Colonic mucosa (tissue), 4 donors: ENCODE results near the gene BFSP1. TPM values are rescaled to one million over a fixed set of nuclear protein-coding genes. Genes with fewer than 3 reads are reported as not detected.

ENCODE experiments used
- DNase-seq: peaks from one replicate; pipeline ENCODE4 v3.0.0-alpha.2; 2020
- H3K27ac ChIP-seq: fragments of 200-600 bp; one replicate; pipeline ENCODE4 v1.8.0; 2021
- H3K27me3 ChIP-seq: fragments of 200-600 bp; one replicate; pipeline ENCODE4 v1.8.0; 2021
- H3K36me3 ChIP-seq: fragments of 200-600 bp; one replicate; pipeline ENCODE4 v1.8.0; 2021
- H3K4me1 ChIP-seq: fragments of 200-600 bp; one replicate; pipeline ENCODE4 v1.8.0; 2021; ENCODE audit warnings: mild to moderate bottlenecking
- H3K4me3 ChIP-seq: fragments of 200-600 bp; one replicate; pipeline ENCODE4 v1.8.0; 2021
- H3K9ac ChIP-seq, 2 donors: one replicate each; pipeline ENCODE4 v1.7.0; 2013; ENCODE audit warnings: control low read depth in 2 of 2, low read depth in 2 of 2, low read length in 2 of 2
- H3K9me3 ChIP-seq: fragments of 200-600 bp; one replicate; pipeline ENCODE4 v1.8.0; 2021
- CTCF ChIP-seq: fragments of 200-600 bp; IDR thresholded peaks from one replicate; pipeline ENCODE4 v1.8.0; 2022; ENCODE audit warnings: antibody characterized with exemption, mild to moderate bottlenecking
- intact Hi-C: fragments of 100-400 bp; cut with DNase I; formaldehyde crosslinking; loops from one replicate; pipeline ENCODE4 v1.14.1; 2022
- total RNA-seq, 2 donors: library from RNA; stranded (reverse); fragmentation: NEBNext Ultra II Directional in 1 of 2; extraction: Animal tissue kit (Norgen Biotek cat#: 25700) in 1 of 2; gene quantifications; one replicate each; pipeline ENCODE4 v1.2.1, GENCODE V29; 2021
- donor health status: healthy.
- donor health status: DM: no; HTN: no; CAD: no.
- donor health status: DM: no; HTN: no; CAD: no.

BFSP1 gene
- total RNA-seq, 2 donors from 2014 or later, result 0.50 to 0.59 TPM

- peaks cover 11% of the 10 kb centered on the region for H3K4me1 ChIP-seq
- H3K9me3 ChIP-seq, result no peaks in the 10 kb centered on the region
- intact Hi-C loops, result no loop called here
- no peaks in the 10 kb centered on the region for H3K27me3 ChIP-seq
- H3K36me3 ChIP-seq, result no peaks in the 10 kb centered on the region
- TF ChIP-seq CTCF, result no peak
- no peak overlapping the region for H3K4me3 ChIP-seq
- no peak overlapping the region for H3K9ac ChIP-seq
- DNase-seq, result no peak
- no peak overlapping the region for H3K27ac ChIP-seq
These were observed 23.9 kb upstream of the BFSP1 start for GRCh38 chr20:17555106-17555505.

- Histone ChIP-seq H3K4me1 (no peaks in the 10 kb centered on the region), H3K27ac (no peak overlapping the region), H3K27me3 (no peaks in the 10 kb centered on the region), H3K36me3 (no peaks in the 10 kb centered on the region), H3K4me3 (no peak overlapping the region), H3K9me3 (no peaks in the 10 kb centered on the region), H3K9ac (no peak overlapping the region)
- no peak for DNase-seq
- intact Hi-C loops, result no loop called here
- no peak for TF ChIP-seq CTCF
These were observed 18.0 kb upstream of the BFSP1 start for GRCh38 chr20:17549131-17549530.

- DNase-seq, result no peak
- Histone ChIP-seq H3K4me3 (no peak overlapping the region), H3K27me3 (no peaks in the 10 kb centered on the region), H3K27ac (no peak overlapping the region), H3K36me3 (no peaks in the 10 kb centered on the region), H3K9ac (peak overlapping the region in 1 of 2 donors; percentile 2), H3K9me3 (no peaks in the 10 kb centered on the region), H3K4me1 (no peaks in the 10 kb centered on the region)
- no peak for TF ChIP-seq CTCF
- intact Hi-C loops, result no loop called here
These were observed 13.9 kb upstream of the BFSP1 start for GRCh38 chr20:17545127-17545526.

- H3K4me1 ChIP-seq, result no peaks in the 10 kb centered on the region
These were observed 12.5 kb upstream of the BFSP1 start for GRCh38 chr20:17543531-17544131.

GRCh38 chr20:17542993-17543412, 11.8 kb upstream of the BFSP1 start:
- Histone ChIP-seq H3K4me3 (no peak overlapping the region), H3K4me1 (no peaks in the 10 kb centered on the region), H3K9ac (no peak overlapping the region), H3K27ac (no peak overlapping the region), H3K9me3 (no peaks in the 10 kb centered on the region), H3K36me3 (no peaks in the 10 kb centered on the region), H3K27me3 (no peaks in the 10 kb centered on the region)
- no peak for TF ChIP-seq CTCF
- no peak for DNase-seq
- intact Hi-C loops, result no loop called here

More at GRCh38 chr20:17543531-17544131, 12.5 kb upstream of the BFSP1 start:
- intact Hi-C loops, result no loop called here
- Histone ChIP-seq H3K27me3 (no peaks in the 10 kb centered on the region), H3K9ac (no peak overlapping the region), H3K36me3 (no peaks in the 10 kb centered on the region), H3K9me3 (no peaks in the 10 kb centered on the region), H3K27ac (no peak overlapping the region), H3K4me3 (no peak overlapping the region)
- TF ChIP-seq CTCF, result no peak
- no peak for DNase-seq
